Activated naive CD4-positive, alpha-beta T cell treated with anti-CD3 and anti-CD28 coated beads for 36 hours (primary cell): Measurements from ENCODE around the gene CCDC187. TPM values are rescaled to one million over a fixed set of nuclear protein-coding genes. Genes with fewer than 3 reads are reported as not detected.

ENCODE experiments used
- CTCF ChIA-PET: fragments of 350-600 bp; sonication (Branson Sonifier 250); formaldehyde crosslinking; loops from one replicate; lab custom pipeline; 2021; ENCODE audit warnings: antibody characterized with exemption; lab: Charles Lee
- DNase-seq: peaks from one replicate; pipeline ENCODE4 v3.0.0-alpha.2; 2020
- H3K27ac Mint-ChIP-seq: one replicate; pipeline ENCODE4 v1.8.0; 2021; ENCODE audit warnings: mild to moderate bottlenecking, mixed read lengths
- H3K27me3 Mint-ChIP-seq: one replicate; pipeline ENCODE4 v1.8.0; 2021; ENCODE audit warnings: low read depth, mixed read lengths
- H3K36me3 Mint-ChIP-seq: one replicate; pipeline ENCODE4 v1.8.0; 2021; ENCODE audit warnings: low read depth, mixed read lengths
- H3K4me1 Mint-ChIP-seq: one replicate; pipeline ENCODE4 v1.8.0; 2021; ENCODE audit warnings: low read depth, mixed read lengths
- H3K4me3 Mint-ChIP-seq: one replicate; pipeline ENCODE4 v1.8.0; 2021; ENCODE audit warnings: mild to moderate bottlenecking, moderate library complexity, mixed read lengths
- H3K9me3 Mint-ChIP-seq: one replicate; pipeline ENCODE4 v1.8.0; 2021; ENCODE audit warnings: mixed read lengths
- intact Hi-C: fragments of 100-400 bp; cut with micrococcal nuclease; formaldehyde crosslinking; loops from one replicate; pipeline ENCODE4 v1.15.1; 2023
- total RNA-seq, 2 experiments: library from RNA; stranded (reverse); gene quantifications; one replicate each; pipeline ENCODE4 v1.2.3, GENCODE V29; 2021

Gene CCDC187
- total RNA-seq, 2 experiments from 2014 or later = not detected

- CTCF ChIA-PET = interaction anchor here (0.6 kb wide), 1 partner anchor 346 kb away, joined by 3 read pairs; no protein-coding TSS in a partner anchor
- no peaks in the 10 kb centered on the region for H3K27me3 Mint-ChIP-seq
- H3K4me3 Mint-ChIP-seq = no peak overlapping the region
- DNase-seq = no peak
- H3K4me1 Mint-ChIP-seq = no peaks in the 10 kb centered on the region
- H3K36me3 Mint-ChIP-seq = no peaks in the 10 kb centered on the region
- intact Hi-C loops = no loop called here
- no peak overlapping the region for H3K27ac Mint-ChIP-seq
- no peaks in the 10 kb centered on the region for H3K9me3 Mint-ChIP-seq
Measured at GRCh38 chr9:136296434-136297015, 7.4 kb downstream of the CCDC187 start.

GRCh38 chr9:136295542-136296433 lies 8.1 kb downstream of the CCDC187 start:
- H3K36me3 Mint-ChIP-seq = no peaks in the 10 kb centered on the region
- no peak for DNase-seq
- H3K9me3 Mint-ChIP-seq = no peaks in the 10 kb centered on the region
- no peak overlapping the region for H3K4me3 Mint-ChIP-seq
- CTCF ChIA-PET = no interaction called here
- H3K4me1 Mint-ChIP-seq = no peaks in the 10 kb centered on the region
- H3K27me3 Mint-ChIP-seq = no peaks in the 10 kb centered on the region
- intact Hi-C loops = no loop called here
- H3K27ac Mint-ChIP-seq = no peak overlapping the region

- CTCF ChIA-PET = no interaction called here
- H3K4me1 Mint-ChIP-seq = no peaks in the 10 kb centered on the region
- H3K9me3 Mint-ChIP-seq = no peaks in the 10 kb centered on the region
- H3K36me3 Mint-ChIP-seq = no peaks in the 10 kb centered on the region
- no peak for DNase-seq
- no peaks in the 10 kb centered on the region for H3K27me3 Mint-ChIP-seq
- H3K4me3 Mint-ChIP-seq = no peak overlapping the region
- intact Hi-C loops = no loop called here
- H3K27ac Mint-ChIP-seq = no peak overlapping the region
Measured at GRCh38 chr9:136295055-136295454, 8.8 kb downstream of the CCDC187 start.

- H3K27ac Mint-ChIP-seq = no peak overlapping the region
- H3K9me3 Mint-ChIP-seq = no peaks in the 10 kb centered on the region
- H3K4me1 Mint-ChIP-seq = no peaks in the 10 kb centered on the region
- CTCF ChIA-PET = no interaction called here
- H3K36me3 Mint-ChIP-seq = no peaks in the 10 kb centered on the region
- no peaks in the 10 kb centered on the region for H3K27me3 Mint-ChIP-seq
- intact Hi-C loops = no loop called here
- H3K4me3 Mint-ChIP-seq = no peak overlapping the region
- DNase-seq = no peak
Measured at GRCh38 chr9:136294437-136294836, 9.5 kb downstream of the CCDC187 start.

- intact Hi-C loops = no loop called here
- Mint-ChIP-seq H3K27ac (no peak overlapping the region), H3K36me3 (no peaks in the 10 kb centered on the region), H3K27me3 (no peaks in the 10 kb centered on the region), H3K4me1 (no peaks in the 10 kb centered on the region), H3K4me3 (no peak overlapping the region), H3K9me3 (no peaks in the 10 kb centered on the region)
- CTCF ChIA-PET = no interaction called here
- no peak for DNase-seq
Measured at GRCh38 chr9:136293476-136294077, 10.3 kb downstream of the CCDC187 start.

GRCh38 chr9:136292591-136293448 lies 11.1 kb downstream of the CCDC187 start:
- Mint-ChIP-seq H3K27ac (no peak overlapping the region), H3K36me3 (no peaks in the 10 kb centered on the region), H3K4me3 (no peak overlapping the region), H3K4me1 (no peaks in the 10 kb centered on the region), H3K27me3 (no peaks in the 10 kb centered on the region), H3K9me3 (no peaks in the 10 kb centered on the region)
- intact Hi-C loops = no loop called here
- CTCF ChIA-PET = no interaction called here
- no peak for DNase-seq

GRCh38 chr9:136292026-136292538 lies 11.8 kb downstream of the CCDC187 start:
- CTCF ChIA-PET = no interaction called here
- Mint-ChIP-seq H3K27ac (no peak overlapping the region), H3K4me3 (no peak overlapping the region), H3K36me3 (no peaks in the 10 kb centered on the region), H3K9me3 (no peaks in the 10 kb centered on the region), H3K27me3 (no peaks in the 10 kb centered on the region), H3K4me1 (no peaks in the 10 kb centered on the region)
- intact Hi-C loops = no loop called here
- DNase-seq = no peak

- H3K4me3 Mint-ChIP-seq = no peak overlapping the region
- H3K9me3 Mint-ChIP-seq = no peaks in the 10 kb centered on the region
- no peak for DNase-seq
- H3K27ac Mint-ChIP-seq = no peak overlapping the region
- intact Hi-C loops = no loop called here
- no peaks in the 10 kb centered on the region for H3K36me3 Mint-ChIP-seq
- CTCF ChIA-PET = no interaction called here
- no peaks in the 10 kb centered on the region for H3K27me3 Mint-ChIP-seq
- no peaks in the 10 kb centered on the region for H3K4me1 Mint-ChIP-seq
Measured at GRCh38 chr9:136291306-136292025, 12.4 kb downstream of the CCDC187 start.

- CTCF ChIA-PET = no interaction called here
- Mint-ChIP-seq H3K4me3 (no peak overlapping the region), H3K27ac (no peak overlapping the region), H3K36me3 (no peaks in the 10 kb centered on the region), H3K4me1 (no peaks in the 10 kb centered on the region), H3K27me3 (no peaks in the 10 kb centered on the region), H3K9me3 (no peaks in the 10 kb centered on the region)
- intact Hi-C loops = no loop called here
- no peak for DNase-seq
Measured at GRCh38 chr9:136290508-136291000, 13.3 kb downstream of the CCDC187 start.

GRCh38 chr9:136289651-136290507 lies 14.0 kb downstream of the CCDC187 start:
- Mint-ChIP-seq H3K27me3 (no peaks in the 10 kb centered on the region), H3K27ac (no peak overlapping the region), H3K36me3 (no peaks in the 10 kb centered on the region), H3K4me3 (no peak overlapping the region), H3K4me1 (no peaks in the 10 kb centered on the region), H3K9me3 (no peaks in the 10 kb centered on the region)
- CTCF ChIA-PET = no interaction called here
- no peak for DNase-seq
- intact Hi-C loops = no loop called here
